H9 (cell line): Measurements from ENCODE around the gene CFH. TPM values are rescaled to one million over a fixed set of nuclear protein-coding genes. Genes with fewer than 3 reads are reported as not detected.

Experiments used
- DNase-seq: peaks from one replicate; pipeline ENCODE4 v3.0.0-alpha.2; 2017
- H2AFZ ChIP-seq: one replicate; pipeline ENCODE4 v1.6.1; 2013; ENCODE audit warnings: mild to moderate bottlenecking, low read length, control low read depth, moderate library complexity
- H2AK5ac ChIP-seq: 2 replicates; pipeline ENCODE4 v1.6.1; 2013; ENCODE audit warnings: low read length, control low read depth, mixed read lengths; ENCODE audit not compliant: insufficient read length
- H2BK120ac ChIP-seq: one replicate; pipeline ENCODE4 v1.6.1; 2013; ENCODE audit warnings: low read depth, mild to moderate bottlenecking, low read length, control low read depth, inconsistent platforms; ENCODE audit not compliant: poor library complexity, severe bottlenecking
- H2BK12ac ChIP-seq: 2 replicates; pipeline ENCODE4 v1.6.1; 2013; ENCODE audit warnings: low read length, control low read depth, mixed read lengths, low read depth; ENCODE audit not compliant: insufficient read length
- H2BK15ac ChIP-seq: 2 replicates; pipeline ENCODE4 v1.6.1; 2013; ENCODE audit warnings: low read depth, low read length, control low read depth
- H2BK20ac ChIP-seq: one replicate; pipeline ENCODE4 v1.6.1; 2013; ENCODE audit warnings: low read depth, mild to moderate bottlenecking, low read length, control low read depth, inconsistent platforms; ENCODE audit not compliant: poor library complexity, severe bottlenecking
- H2BK5ac ChIP-seq: 2 replicates; pipeline ENCODE4 v1.6.1; 2013; ENCODE audit warnings: low read length, control low read depth, mixed read lengths; ENCODE audit not compliant: insufficient read length
- H3K14ac ChIP-seq: 2 replicates; pipeline ENCODE4 v1.6.1; 2013; ENCODE audit warnings: low read length, control low read depth; ENCODE audit not compliant: insufficient read depth
- H3K18ac ChIP-seq: 2 replicates; pipeline ENCODE4 v1.6.1; 2013; ENCODE audit warnings: low read depth, mild to moderate bottlenecking, mixed read lengths, low read length, control low read depth; ENCODE audit not compliant: insufficient read length
- H3K23ac ChIP-seq: 2 replicates; pipeline ENCODE4 v1.6.1; 2013; ENCODE audit warnings: low read length, control low read depth, mixed read lengths, low read depth; ENCODE audit not compliant: insufficient read length
- H3K23me2 ChIP-seq: 2 replicates; pipeline ENCODE4 v1.6.1; 2013; ENCODE audit warnings: low read depth, mild to moderate bottlenecking, mixed read lengths, low read length, control low read depth; ENCODE audit not compliant: insufficient read length, poor library complexity, severe bottlenecking
- H3K27ac ChIP-seq: 2 replicates; pipeline ENCODE4 v1.5.1; 2013; ENCODE audit warnings: low read length, control low read depth, mixed read lengths, low read depth; ENCODE audit not compliant: insufficient read length
- H3K27me3 ChIP-seq: 2 replicates; pipeline ENCODE4 v1.6.1; 2013; ENCODE audit warnings: low read length, control low read depth, inconsistent platforms; ENCODE audit not compliant: insufficient read depth
- H3K4ac ChIP-seq: 2 replicates; pipeline ENCODE4 v1.6.1; 2013; ENCODE audit warnings: low read depth, mild to moderate bottlenecking, control low read depth, inconsistent platforms, low read length, moderate library complexity
- H3K4me1 ChIP-seq: 2 replicates; pipeline ENCODE4 v1.6.1; 2013; ENCODE audit warnings: low read length, control low read depth, inconsistent platforms; ENCODE audit not compliant: insufficient read depth
- H3K4me2 ChIP-seq: 2 replicates; pipeline ENCODE4 v1.6.1; 2013; ENCODE audit warnings: low read length, control low read depth, mixed read lengths; ENCODE audit not compliant: insufficient read length, insufficient read depth
- H3K56ac ChIP-seq: 2 replicates; pipeline ENCODE4 v1.6.1; 2013; ENCODE audit warnings: low read depth, mild to moderate bottlenecking, mixed read lengths, low read length, control low read depth; ENCODE audit not compliant: insufficient read length
- H3K79me1 ChIP-seq: 2 replicates; pipeline ENCODE4 v1.6.1; 2013; ENCODE audit warnings: low read depth, mild to moderate bottlenecking, moderate library complexity, low read length, control low read depth, inconsistent platforms; ENCODE audit not compliant: insufficient read depth, poor library complexity, severe bottlenecking
- H3K79me2 ChIP-seq: 2 replicates; pipeline ENCODE4 v1.6.1; 2013; ENCODE audit warnings: low read length, control low read depth, inconsistent platforms; ENCODE audit not compliant: insufficient read depth
- H3K9ac ChIP-seq: 2 replicates; pipeline ENCODE4 v1.6.1; 2013; ENCODE audit warnings: low read length, control low read depth, mixed read lengths; ENCODE audit not compliant: insufficient read length; ENCODE audit errors: extremely low read depth
- H3K9me3 ChIP-seq: one replicate; pipeline ENCODE4 v1.6.1; 2013; ENCODE audit warnings: low read depth, low read length, inconsistent platforms; ENCODE audit not compliant: control insufficient read depth
- H3T11ph ChIP-seq: one replicate; pipeline ENCODE4 v1.6.1; 2013; ENCODE audit warnings: mild to moderate bottlenecking, low read length, control low read depth, inconsistent platforms
- H4K20me1 ChIP-seq: one replicate; pipeline ENCODE4 v1.6.1; 2013; ENCODE audit not compliant: control insufficient read depth, insufficient read length, insufficient read depth
- H4K5ac ChIP-seq: 2 replicates; pipeline ENCODE4 v1.6.1; 2013; ENCODE audit warnings: low read depth, mild to moderate bottlenecking, mixed read lengths, low read length, control low read depth; ENCODE audit not compliant: insufficient read length
- H4K8ac ChIP-seq: replicated peaks from 2 replicates; pipeline ENCODE4 v1.6.1; 2013; ENCODE audit warnings: low read length, control low read depth, mixed read lengths, low read depth; ENCODE audit not compliant: insufficient read length
- H4K91ac ChIP-seq: 2 replicates; pipeline ENCODE4 v1.6.1; 2013; ENCODE audit warnings: low read depth, mild to moderate bottlenecking, moderate library complexity, mixed read lengths, low read length, control low read depth; ENCODE audit not compliant: insufficient read length
- H3K27ac Mint-ChIP-seq, 3 experiments: 2 replicates in 2 of 3; 3 replicates in 1 of 3; pipeline ENCODE4 v1.8.0; 2020 to 2021; ENCODE audit warnings: mixed read lengths in 3 of 3, mild to moderate bottlenecking in 1 of 3, moderate library complexity in 1 of 3
- H3K27me3 Mint-ChIP-seq: 2 replicates; pipeline ENCODE4 v1.8.0; 2021; ENCODE audit warnings: low read depth, mild to moderate bottlenecking, moderate library complexity, mixed read lengths
- H3K36me3 Mint-ChIP-seq, 3 experiments: 2 replicates in 2 of 3; 3 replicates in 1 of 3; pipeline ENCODE4 v1.8.0; 2020 to 2021; ENCODE audit warnings: low read depth in 3 of 3, mixed read lengths in 3 of 3; ENCODE audit not compliant: insufficient read depth in 1 of 3
- H3K4me1 Mint-ChIP-seq, 2 experiments: 2 replicates each; pipeline ENCODE4 v1.8.0; 2020; ENCODE audit warnings: mixed read lengths in 2 of 2
- H3K4me3 Mint-ChIP-seq, 2 experiments: 2 replicates in 1 of 2; 3 replicates in 1 of 2; pipeline ENCODE4 v1.8.0; 2020 to 2021; ENCODE audit warnings: mild to moderate bottlenecking in 2 of 2, mixed read lengths in 2 of 2, moderate library complexity in 1 of 2
- H3K9me3 Mint-ChIP-seq, 2 experiments: 2 replicates in 1 of 2; 3 replicates in 1 of 2; pipeline ENCODE4 v1.8.0; 2020; ENCODE audit warnings: mild to moderate bottlenecking in 2 of 2, mixed read lengths in 2 of 2, moderate library complexity in 1 of 2
- CTCF ChIP-seq: fragments of 200-600 bp; sonication (generic); conservative IDR thresholded peaks from 3 replicates; pipeline ENCODE4 v1.8.0; 2021; ENCODE audit warnings: antibody characterized with exemption, mild to moderate bottlenecking
- WGBS: extraction: QIAGEN DNeasy Blood & Tissue Kit; methylation state at CpG from one replicate; pipeline ENCODE4 v1.1.7; 2013; ENCODE audit warnings: missing lambda C conversion rate, low lambda C conversion rate, mixed read lengths; ENCODE audit not compliant: insufficient read length; ENCODE audit errors: extremely low coverage; 5-methylcytosine and 5-hydroxymethylcytosine counted together
- total RNA-seq: library from RNA; stranded (reverse); gene quantifications from 2 replicates; pipeline ENCODE4 v1.2.1, GENCODE V29; 2021

CFH gene
- total RNA-seq, 1 experiment from 2014 or later, result not detected

GRCh38 chr1:196660272-196660671 lies 8.4 kb downstream of the CFH start:
- H2BK15ac ChIP-seq, result no peak overlapping the region
- H3K79me2 ChIP-seq, result no peaks in the 10 kb centered on the region
- H3K27me3 ChIP-seq, result no peaks in the 10 kb centered on the region
- no peak overlapping the region for H2AFZ ChIP-seq
- no peaks in the 10 kb centered on the region for H3K9me3 ChIP-seq
- H2BK12ac ChIP-seq, result no peak overlapping the region
- no peak overlapping the region for H3K9ac ChIP-seq
- Mint-ChIP-seq H3K4me1 (peaks cover 3 to 4% of the 10 kb centered on the region in 2 experiments; a peak in 3 of 4 replicates), H3K4me3 (no peak overlapping the region), H3K27me3 (no peaks in the 10 kb centered on the region), H3K9me3 (no peaks in the 10 kb centered on the region), H3K27ac (no peak overlapping the region), H3K36me3 (no peaks in the 10 kb centered on the region)
- DNase-seq, result no peak
- H3K4me2 ChIP-seq, result no peak overlapping the region
- no peak overlapping the region for H2AK5ac ChIP-seq
- no peak overlapping the region for H4K91ac ChIP-seq
- H3T11ph ChIP-seq, result no peak overlapping the region
- H3K4ac ChIP-seq, result no peak overlapping the region
- no peak overlapping the region for H3K23ac ChIP-seq
- H2BK5ac ChIP-seq, result no peak overlapping the region
- H4K5ac ChIP-seq, result no peak overlapping the region
- no peaks in the 10 kb centered on the region for H3K23me2 ChIP-seq
- H2BK120ac ChIP-seq, result no peak overlapping the region
- H3K79me1 ChIP-seq, result no peaks in the 10 kb centered on the region
- H3K56ac ChIP-seq, result no peak overlapping the region
- no peak for TF ChIP-seq CTCF
- no peak overlapping the region for H2BK20ac ChIP-seq
- no peak overlapping the region for H4K8ac ChIP-seq
- no peak overlapping the region for H3K14ac ChIP-seq
- H4K20me1 ChIP-seq, result no peaks in the 10 kb centered on the region
- WGBS, result no CpG with 5 or more reads among the region's 3 CpGs
- H3K4me1 ChIP-seq, result no peaks in the 10 kb centered on the region
- no peak overlapping the region for H3K27ac ChIP-seq
- H3K18ac ChIP-seq, result no peak overlapping the region
